HG02588 (cell line): ENCODE results near the gene NUDC.
"Not testable (repeated sequence)": the region's sequence is repeated elsewhere in the genome, so short reads cannot be mapped to it uniquely, and the experiment has no call there.

Experiments used
- ATAC-seq: cut with Tn5 transposase; IDR thresholded peaks from one replicate; pipeline ENCODE4 v1.9.1; 2021; ENCODE audit warnings: mild to moderate bottlenecking, moderate library complexity; ENCODE audit not compliant: unreplicated experiment

NUDC gene

DNA sequence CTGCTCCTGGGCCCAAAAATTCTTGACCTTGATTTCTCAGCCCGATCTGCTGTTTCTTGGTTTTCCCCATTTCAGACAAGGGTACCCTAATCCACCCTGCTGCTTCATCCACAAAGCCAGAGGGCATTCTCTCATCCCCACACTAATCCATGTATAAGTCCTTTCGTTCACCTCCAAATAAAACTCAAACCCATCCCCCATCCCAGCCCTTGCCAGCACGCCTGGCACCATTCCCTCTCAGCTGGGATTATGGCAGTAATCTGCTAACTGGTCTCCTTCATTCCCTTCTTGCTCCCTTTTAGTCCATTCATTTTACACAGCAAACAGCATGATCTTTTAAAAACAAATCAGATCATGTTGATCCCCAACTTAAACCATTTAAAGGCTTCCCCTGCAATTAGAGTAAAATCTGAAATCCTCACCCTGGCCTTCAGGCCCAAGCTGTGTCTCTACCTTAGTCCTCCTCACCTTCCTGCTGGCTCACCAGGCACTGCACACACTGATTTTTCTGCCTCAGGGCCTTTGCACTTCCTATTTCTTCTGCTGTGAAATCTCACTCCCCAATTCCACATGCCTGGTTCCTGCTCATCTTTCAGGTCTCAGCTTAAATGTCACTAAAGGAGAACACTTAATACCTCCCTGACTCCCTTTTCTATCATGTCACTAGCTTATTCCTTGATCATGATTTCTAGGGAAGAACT lies 59.8 kb downstream of the NUDC start:
- no peak for ATAC-seq

DNA sequence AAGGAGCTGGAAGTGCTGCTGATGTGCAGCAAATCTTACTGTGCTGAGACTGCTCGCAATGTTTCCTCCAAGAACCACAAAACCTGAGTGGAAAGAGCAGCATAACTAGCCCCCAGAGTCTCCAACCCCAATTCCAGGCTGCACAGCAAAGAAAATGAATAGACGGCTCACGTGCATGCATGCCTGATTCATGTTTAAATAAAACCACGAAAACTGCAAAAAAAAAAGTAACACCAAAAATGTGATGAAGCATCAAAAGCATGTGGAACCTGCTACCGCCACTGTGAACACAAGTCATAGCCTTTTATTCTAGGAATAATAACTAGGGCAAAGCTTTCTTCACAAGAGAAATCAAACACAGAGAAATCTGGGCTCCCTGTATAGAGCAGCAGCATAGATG lies 62.3 kb downstream of the NUDC start:
- no peak for ATAC-seq

DNA sequence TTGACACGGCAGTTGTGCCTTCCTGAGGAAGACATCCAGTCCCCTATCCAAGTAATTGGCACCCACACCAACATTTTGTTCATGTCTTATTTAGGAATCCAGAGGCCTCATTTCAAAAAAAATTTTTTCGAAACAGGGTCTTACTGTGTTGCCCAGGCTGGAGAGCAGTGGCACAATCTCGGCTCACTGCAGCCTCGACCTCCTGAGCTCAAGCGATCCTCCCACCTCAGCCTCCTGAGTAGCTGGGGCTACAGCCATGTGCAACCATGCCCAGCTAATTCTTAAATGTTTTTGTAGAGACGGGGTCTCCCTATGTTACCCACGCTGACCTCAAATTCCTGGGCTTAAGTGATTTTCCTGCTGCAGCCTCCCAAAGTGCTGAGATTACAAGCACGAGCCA lies 62.7 kb downstream of the NUDC start:
- ATAC-seq, result no peak

DNA sequence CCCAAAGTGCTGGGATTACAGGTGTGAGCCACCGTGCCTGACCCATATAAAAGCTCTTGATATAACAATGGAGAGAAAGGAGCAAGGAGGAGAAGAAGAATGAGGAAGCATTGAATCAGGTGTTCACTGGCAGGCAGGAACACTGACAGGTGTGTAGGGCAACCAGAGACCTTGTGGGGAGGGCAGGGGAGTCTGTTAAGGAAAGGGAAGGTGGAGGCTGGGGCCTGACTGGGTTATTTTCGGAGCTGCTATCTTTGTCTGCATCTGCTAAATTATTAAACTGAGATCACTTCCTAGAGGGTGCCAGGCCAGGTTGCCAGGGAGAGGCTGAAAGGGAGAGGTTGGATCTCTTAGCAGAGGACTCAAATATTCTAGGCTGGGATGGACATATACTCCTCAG lies 65.1 kb downstream of the NUDC start:
- ATAC-seq, result no peak

DNA sequence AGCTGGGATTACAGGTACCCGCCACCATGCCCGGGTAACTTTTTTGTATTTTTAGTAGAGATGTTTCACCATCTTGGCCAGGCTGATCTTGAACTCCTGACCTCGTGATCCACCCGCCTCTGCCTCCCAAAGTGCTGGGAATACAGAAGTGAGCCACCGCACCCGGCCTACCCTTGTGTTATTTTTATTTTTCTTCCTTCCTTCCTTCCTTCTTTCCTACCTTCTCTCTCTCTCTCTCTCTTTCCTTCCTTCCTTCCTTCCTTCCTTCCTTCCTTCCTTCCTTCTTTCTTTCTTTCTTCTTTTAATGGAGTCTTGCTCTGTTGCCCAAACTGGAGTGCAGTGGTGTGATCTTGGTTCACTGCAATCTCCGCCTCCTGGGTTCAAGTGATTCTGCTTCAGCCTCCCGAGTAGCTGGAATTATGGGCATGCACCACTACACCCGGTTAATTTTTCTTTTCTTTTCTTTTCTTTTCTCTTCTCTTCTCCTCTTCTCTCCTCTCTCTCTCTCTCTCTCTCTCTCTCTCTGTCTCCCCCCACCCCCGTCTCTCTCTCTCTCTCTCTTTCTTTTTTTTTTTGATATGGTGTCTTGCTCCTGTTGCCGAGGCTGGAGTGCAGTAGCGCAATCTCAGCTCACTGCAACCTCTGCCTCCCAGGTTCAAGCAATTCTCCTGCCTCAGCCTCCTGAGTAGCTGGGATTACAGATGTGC lies 68.0 kb downstream of the NUDC start:
- not testable (repeated sequence) for ATAC-seq

DNA sequence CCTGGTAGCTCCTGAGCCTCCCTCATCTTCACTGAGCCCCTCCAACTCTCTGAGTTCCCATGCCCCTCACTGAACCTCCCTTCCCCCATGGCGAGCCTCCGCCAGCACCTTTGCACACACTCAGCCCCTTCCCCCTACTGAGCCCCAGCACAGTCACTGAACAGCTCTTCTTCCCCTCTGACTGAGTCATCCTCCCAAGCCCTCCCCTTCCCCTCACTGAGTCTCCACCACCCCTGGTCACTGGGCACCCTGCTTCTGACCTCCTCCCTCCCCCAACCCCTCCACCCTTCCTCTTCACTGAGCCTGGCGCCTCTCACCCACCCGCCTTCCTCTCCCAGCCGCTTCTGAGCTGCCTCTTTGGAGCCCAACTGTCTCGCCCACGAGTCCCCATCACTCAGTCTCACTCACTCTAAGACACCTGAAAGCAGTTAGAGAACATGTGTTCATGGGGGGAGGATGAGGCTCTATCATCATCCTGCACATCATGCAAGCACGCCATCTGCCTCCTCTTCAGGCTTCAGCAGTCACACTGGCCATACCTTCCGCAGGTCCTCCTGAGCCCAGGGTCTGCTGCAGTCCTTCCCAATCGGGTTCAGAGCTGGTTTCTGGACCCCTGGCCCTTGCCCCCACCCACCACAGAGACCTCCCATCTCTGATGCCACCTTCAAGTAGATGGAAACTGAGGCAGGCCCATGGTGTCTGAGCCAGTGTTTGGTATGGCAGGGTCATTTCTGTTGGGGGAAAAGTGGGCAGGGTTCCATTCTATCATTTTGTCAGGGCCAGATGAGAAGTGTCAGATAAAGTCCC lies 70.0 kb downstream of the NUDC start:
- no peak for ATAC-seq

DNA sequence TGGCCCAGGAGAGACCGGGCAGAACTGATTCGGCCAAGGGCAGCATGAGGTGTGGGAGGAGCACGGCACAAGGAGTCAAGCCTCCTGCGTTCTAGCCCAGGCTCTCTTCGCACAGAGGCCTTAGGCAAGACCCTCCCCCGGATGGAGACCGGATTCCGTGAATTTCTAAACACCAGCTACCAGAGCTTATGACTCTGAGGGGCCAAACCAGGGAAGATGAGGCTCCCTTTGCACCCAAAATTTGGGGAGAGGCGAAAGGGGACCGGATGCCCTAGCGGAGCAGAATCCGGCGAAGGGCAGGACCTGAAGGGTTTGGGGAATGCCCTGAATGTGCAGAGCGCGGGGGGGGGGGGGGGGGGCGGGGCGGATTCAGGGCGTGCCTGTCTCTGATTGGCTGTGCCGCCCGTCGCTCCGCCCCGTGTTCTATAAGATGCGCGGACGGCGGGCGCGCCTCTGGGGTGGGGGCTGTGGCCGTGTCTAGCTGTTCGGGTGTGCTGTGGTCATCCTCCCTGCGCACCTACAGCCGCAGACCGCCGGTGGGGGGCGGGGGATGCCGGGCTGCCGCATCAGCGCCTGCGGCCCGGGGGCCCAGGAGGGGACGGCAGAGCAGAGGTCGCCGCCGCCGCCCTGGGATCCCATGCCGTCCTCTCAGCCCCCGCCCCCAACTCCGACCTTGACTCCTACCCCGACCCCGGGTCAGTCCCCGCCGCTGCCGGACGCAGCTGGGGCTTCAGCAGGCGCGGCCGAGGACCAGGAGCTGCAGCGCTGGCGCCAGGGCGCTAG lies 71.9 kb downstream of the NUDC start, which contains the start of gene TRNP1:
TSS of gene TRNP1 (plus strand) at position 456 of the 783 bp plus-strand sequence. CDS start at position 551, 95 bp downstream.
- no peak for ATAC-seq

DNA sequence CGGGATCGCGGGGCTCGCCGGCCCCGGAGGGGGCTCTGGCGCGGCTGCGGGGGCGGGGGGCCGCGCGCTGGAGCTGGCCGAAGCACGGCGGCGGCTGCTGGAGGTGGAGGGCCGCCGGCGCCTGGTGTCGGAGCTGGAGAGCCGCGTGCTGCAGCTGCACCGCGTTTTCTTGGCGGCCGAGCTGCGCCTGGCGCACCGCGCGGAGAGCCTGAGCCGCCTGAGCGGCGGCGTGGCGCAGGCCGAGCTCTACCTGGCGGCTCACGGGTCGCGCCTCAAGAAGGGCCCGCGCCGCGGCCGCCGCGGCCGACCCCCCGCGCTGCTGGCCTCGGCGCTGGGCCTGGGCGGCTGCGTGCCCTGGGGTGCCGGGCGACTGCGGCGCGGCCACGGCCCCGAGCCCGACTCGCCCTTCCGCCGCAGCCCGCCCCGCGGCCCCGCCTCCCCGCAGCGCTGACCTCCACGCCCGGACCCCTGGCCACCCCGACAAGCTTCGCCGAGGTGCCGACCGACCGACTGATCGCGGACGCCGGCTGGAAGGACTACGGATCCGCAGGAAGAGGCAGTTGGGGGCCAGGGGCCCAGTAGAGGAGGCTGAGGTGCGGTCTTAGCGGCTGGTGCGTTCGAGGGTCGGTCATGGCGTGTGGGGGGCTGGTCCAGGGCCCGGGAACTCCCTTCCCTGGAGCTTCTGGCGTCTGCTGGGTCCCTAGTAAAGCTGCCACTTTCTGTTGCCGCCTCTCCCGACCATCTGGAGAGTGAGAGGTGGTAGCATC lies 72.7 kb downstream of the NUDC start:
- ATAC-seq, result no peak

DNA sequence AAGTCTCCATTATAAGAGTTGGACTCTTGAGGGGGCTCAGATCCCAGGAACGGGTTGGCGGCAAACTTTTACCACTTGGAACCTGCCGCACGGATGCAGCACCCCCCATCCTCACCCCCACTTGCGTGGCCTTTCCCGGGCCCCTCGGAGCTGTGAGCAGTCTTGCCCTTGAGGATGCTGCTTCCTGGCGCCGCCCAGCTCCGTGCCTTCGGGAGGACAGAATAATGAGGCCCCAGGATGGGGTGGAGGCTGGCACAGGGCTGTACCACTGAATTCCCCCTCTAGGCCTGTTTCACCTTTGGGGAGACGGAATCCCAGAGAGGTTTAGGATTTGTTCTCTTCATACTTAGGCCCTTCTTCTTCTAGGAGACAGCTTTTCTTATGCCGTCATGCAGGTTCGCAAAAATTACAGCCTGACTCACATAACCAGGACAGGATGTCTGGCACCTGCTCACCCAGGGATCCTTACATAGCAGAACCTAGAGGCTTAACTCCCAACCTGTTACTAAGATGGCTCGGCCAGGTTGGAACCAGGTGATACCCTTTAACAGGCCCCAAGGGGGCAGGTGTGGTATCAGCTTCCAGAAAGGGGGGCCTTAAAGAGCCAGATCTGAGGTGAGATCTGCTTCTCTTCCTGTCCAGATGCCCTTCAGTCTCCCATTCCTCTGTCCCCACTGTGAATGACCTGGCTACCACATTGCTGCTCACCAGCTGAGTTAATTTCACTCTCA lies 73.4 kb downstream of the NUDC start:
- no peak for ATAC-seq

DNA sequence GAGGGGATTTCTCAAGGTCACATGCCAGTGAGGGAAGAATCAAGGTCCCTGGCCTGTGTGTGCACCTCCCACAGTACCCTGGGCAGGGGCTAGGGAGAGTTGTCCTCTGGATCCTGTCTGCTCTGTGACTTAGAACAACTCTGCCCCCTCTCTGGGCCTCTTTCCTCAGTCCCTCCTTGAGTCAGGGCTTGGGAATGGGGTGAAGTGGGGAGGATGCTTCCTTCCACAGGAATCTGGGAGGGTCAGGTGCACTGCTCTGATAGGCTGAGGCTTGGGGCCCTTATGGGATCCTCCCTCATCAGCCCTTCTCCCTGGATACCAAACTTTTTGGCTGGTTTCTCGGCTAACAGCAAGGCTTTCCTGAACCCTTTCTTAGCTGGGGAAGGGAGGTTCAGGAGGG lies 74.5 kb downstream of the NUDC start:
- ATAC-seq, result no peak
